ENCODE data around the gene ZNF616.

DNA sequence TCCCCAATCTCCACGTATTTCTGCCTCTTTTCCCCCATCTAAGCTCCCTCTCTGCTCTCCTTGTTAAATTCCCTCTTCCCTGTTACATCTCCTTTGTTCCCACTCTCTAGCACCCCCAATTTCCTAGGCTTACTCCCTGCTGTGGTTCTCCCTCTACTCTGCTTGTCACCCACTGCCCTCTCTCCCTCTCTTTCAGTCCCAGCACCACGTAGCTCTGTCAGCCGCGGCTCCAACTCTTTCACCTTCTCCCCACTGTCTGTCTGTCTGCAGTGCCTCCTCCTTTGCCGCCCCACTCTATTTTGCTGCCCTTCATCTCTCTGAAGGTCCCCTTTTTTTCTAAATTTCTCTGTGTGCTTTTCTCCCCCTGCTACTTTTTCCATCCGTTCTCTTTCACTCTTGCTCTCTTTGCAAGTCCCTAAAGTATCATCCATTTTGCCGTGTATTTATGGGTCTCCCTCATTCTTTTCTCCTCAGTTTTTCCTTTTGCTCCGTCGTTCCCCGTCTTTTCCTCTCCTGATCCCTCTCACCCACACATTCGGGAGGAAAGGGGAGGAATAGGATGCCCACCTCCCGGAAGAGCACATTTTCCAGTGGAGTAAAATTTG lies 45.1 kb downstream of the ZNF616 start:
- TF ChIP-seq PPARA (CRISPR knock-in tag; IDR thresholded peaks at IDR 0.05; ENCODE audit: borderline replicate concordance) = no peak
- no peak for TF ChIP-seq ISL1 (CRISPR knock-in tag; IDR thresholded peaks at IDR 0.05)
- TF ChIP-seq GLIS3 (CRISPR knock-in tag; IDR thresholded peaks at IDR 0.05) = no peak
- TF ChIP-seq, protein P1, sequence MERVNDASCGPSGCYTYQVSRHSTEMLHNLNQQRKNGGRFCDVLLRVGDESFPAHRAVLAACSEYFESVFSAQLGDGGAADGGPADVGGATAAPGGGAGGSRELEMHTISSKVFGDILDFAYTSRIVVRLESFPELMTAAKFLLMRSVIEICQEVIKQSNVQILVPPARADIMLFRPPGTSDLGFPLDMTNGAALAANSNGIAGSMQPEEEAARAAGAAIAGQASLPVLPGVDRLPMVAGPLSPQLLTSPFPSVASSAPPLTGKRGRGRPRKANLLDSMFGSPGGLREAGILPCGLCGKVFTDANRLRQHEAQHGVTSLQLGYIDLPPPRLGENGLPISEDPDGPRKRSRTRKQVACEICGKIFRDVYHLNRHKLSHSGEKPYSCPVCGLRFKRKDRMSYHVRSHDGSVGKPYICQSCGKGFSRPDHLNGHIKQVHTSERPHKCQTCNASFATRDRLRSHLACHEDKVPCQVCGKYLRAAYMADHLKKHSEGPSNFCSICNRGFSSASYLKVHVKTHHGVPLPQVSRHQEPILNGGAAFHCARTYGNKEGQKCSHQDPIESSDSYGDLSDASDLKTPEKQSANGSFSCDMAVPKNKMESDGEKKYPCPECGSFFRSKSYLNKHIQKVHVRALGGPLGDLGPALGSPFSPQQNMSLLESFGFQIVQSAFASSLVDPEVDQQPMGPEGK (CRISPR knock-in tag; IDR thresholded peaks at IDR 0.05; ENCODE audit: borderline replicate concordance) = no peak
- no peak for TF ChIP-seq ZNF565 (CRISPR knock-in tag; conservative IDR thresholded peaks at IDR 0.05; ENCODE audit: low read depth)

All from SK-N-SH treated with all-trans-retinoic acid at 6 μM for 48 hours (cell line).